ENCODE results near the gene EXOC4. TPM values are rescaled to one million over a fixed set of nuclear protein-coding genes. Genes with fewer than 3 reads are reported as not detected.
"Not testable (repeated sequence)": the region's sequence is repeated elsewhere in the genome, so short reads cannot be mapped to it uniquely, and the experiment has no call there.

EXOC4 gene
- total RNA-seq, 1 donor from 2014 or later = 67.7 TPM

DNA sequence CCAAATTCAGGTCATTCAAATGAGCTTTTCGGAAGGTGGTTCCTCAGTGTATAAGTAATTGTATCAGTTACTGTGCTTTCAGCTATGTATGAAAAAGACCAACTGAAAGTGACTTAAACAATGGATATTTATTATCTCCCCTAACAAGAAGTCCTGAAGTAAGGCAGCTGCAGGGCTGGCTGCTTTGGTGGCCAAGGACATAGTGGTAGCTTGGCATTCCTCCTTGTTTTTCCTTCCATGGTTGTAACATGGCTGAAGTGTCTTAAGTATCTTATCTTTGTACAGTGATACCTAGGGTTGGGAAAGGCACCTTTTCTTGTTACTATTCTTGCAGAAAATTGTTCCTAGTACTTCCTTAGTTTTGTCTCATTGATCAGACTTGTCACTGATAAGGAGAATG, 21.4 kb downstream of the EXOC4 start:
- H3K9me3 Mint-ChIP-seq (ENCODE audit: low read depth) = no peaks in the 10 kb centered on the region
- no peak overlapping the region for H3K4me3 Mint-ChIP-seq (ENCODE audit: unreplicated experiment)
- TF ChIP-seq, protein P1, sequence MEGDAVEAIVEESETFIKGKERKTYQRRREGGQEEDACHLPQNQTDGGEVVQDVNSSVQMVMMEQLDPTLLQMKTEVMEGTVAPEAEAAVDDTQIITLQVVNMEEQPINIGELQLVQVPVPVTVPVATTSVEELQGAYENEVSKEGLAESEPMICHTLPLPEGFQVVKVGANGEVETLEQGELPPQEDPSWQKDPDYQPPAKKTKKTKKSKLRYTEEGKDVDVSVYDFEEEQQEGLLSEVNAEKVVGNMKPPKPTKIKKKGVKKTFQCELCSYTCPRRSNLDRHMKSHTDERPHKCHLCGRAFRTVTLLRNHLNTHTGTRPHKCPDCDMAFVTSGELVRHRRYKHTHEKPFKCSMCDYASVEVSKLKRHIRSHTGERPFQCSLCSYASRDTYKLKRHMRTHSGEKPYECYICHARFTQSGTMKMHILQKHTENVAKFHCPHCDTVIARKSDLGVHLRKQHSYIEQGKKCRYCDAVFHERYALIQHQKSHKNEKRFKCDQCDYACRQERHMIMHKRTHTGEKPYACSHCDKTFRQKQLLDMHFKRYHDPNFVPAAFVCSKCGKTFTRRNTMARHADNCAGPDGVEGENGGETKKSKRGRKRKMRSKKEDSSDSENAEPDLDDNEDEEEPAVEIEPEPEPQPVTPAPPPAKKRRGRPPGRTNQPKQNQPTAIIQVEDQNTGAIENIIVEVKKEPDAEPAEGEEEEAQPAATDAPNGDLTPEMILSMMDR (IDR thresholded peaks at IDR 0.05) = no peak
- H3K27ac Mint-ChIP-seq (ENCODE audit: unreplicated experiment) = no peak overlapping the region
- no peak for DNase-seq (ENCODE audit: low spot score)
- peaks cover 14% of the 10 kb centered on the region for H3K4me1 Mint-ChIP-seq (ENCODE audit: low read depth)
- no peaks in the 10 kb centered on the region for H3K27me3 Mint-ChIP-seq (ENCODE audit: low read depth)
- H3K36me3 Mint-ChIP-seq (ENCODE audit: low read depth) = peaks cover 12% of the 10 kb centered on the region

DNA sequence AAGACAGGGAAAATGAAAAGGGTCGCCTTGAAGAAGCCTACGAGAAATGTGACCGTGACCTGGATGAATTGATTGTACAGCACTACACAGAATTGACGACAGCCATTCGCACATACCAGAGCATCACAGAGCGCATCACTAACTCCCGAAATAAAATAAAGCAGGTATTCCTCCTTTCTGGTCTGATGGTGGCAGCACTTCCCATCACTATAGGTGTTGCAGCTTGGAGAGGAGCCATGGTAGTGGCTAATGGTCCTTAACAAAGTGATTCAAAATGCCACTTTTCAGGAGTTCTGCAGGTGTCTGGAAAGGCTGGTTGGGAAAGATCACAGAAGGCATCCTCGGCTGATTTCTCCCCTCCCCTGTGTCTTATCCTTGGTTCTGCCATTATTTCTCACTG, 22.1 kb downstream of the EXOC4 start:
- Mint-ChIP-seq H3K9me3 (ENCODE audit: low read depth) (no peaks in the 10 kb centered on the region), H3K4me1 (ENCODE audit: low read depth) (peaks cover 14% of the 10 kb centered on the region), H3K36me3 (ENCODE audit: low read depth) (peaks cover 15% of the 10 kb centered on the region), H3K27me3 (ENCODE audit: low read depth) (no peaks in the 10 kb centered on the region), H3K27ac (ENCODE audit: unreplicated experiment) (no peak overlapping the region), H3K4me3 (ENCODE audit: unreplicated experiment) (no peak overlapping the region)
- DNase-seq (ENCODE audit: low spot score) = no peak
- TF ChIP-seq, protein P1 (IDR thresholded peaks at IDR 0.05) = peak; percentile 28

DNA sequence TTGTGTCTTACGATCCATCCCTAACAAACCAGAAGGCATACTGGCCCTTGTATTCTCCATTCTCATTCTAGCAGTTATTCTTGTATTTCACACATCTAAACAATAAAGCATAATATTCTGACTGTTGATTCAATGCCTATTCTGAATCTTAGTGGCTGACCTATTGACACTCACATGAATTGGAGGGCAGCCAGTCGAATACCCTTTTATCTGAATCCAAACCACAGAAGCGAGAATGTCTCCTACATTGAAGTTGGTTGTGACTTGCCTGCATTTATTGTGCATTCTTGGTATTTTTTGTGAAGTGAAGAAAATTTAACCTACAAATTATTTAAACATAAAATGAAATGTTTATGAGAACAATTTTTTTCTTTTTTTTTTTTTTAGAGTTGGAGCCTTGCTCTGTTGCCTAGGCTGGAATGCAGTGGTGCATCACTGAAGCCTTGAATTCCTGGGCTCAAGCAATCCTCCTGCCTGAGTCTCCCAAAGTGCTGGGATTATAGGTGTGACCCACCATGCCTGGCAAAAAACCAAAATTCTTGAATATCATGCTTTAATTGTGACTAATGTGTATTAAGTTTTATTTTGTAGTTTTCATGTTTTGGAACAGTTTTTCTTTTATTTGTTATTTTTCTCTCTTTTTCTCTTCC, 22.7 kb downstream of the EXOC4 start:
- H3K4me1 Mint-ChIP-seq (ENCODE audit: low read depth) = peaks cover 14% of the 10 kb centered on the region
- peak overlapping the region; percentile 20 for H3K27ac Mint-ChIP-seq (ENCODE audit: unreplicated experiment)

DNA sequence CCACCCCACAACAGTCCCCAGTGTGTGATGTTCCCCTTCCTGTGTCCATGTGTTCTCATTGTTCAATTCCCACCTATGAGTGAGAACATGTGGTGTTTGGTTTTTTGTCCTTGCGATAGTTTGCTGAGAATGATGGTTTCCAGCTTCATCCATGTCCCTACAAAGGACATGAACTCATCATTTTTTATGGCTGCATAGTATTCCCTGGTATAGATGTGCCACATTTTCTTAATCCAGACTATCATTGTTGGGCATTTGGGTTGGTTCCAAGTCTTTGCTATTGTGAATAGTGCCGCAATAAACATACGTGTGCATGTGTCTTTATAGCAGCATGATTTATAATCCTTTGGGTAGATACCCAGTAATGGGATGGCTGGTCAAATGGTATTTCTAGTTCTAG, 26.1 kb downstream of the EXOC4 start:
- H3K36me3 Mint-ChIP-seq (ENCODE audit: low read depth) = peaks cover 17% of the 10 kb centered on the region
- not testable (repeated sequence) for H3K4me1 Mint-ChIP-seq (ENCODE audit: low read depth); H3K4me3 Mint-ChIP-seq (ENCODE audit: unreplicated experiment); DNase-seq (ENCODE audit: low spot score); H3K27ac Mint-ChIP-seq (ENCODE audit: unreplicated experiment); H3K9me3 Mint-ChIP-seq (ENCODE audit: low read depth); H3K27me3 Mint-ChIP-seq (ENCODE audit: low read depth)

More for the DNA sequence above, 22.7 kb downstream of the EXOC4 start:
- TF ChIP-seq, protein P1 (IDR thresholded peaks at IDR 0.05) = no peak
- Mint-ChIP-seq H3K4me3 (ENCODE audit: unreplicated experiment) (no peak overlapping the region), H3K9me3 (ENCODE audit: low read depth) (no peaks in the 10 kb centered on the region), H3K27me3 (ENCODE audit: low read depth) (no peaks in the 10 kb centered on the region), H3K36me3 (ENCODE audit: low read depth) (peaks cover 15% of the 10 kb centered on the region)
- no peak for DNase-seq (ENCODE audit: low spot score)

DNA sequence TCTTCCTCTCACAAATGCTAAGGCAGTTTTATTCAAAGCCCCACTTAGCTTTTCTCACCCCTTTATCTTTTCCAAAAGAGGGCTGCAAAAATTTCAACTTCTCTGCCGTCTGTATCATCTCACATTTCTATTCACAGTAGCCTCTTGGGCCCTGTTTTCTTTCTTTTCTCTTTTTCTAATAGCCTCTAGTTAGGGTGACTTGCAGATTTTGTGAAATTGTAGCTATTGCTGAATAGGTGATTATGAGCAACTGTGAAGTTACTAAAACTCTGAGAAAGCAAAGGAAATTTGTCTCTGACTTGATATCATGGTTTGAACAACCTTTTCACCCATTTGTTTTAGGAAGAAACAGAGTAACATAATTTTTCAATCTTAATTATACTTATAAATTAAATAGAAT, 29.2 kb downstream of the EXOC4 start:
- Mint-ChIP-seq H3K27ac (ENCODE audit: unreplicated experiment) (no peak overlapping the region), H3K4me3 (ENCODE audit: unreplicated experiment) (no peak overlapping the region)

More for the DNA sequence above, 29.2 kb downstream of the EXOC4 start:
- Mint-ChIP-seq H3K36me3 (ENCODE audit: low read depth) (peaks cover 13% of the 10 kb centered on the region), H3K9me3 (ENCODE audit: low read depth) (no peaks in the 10 kb centered on the region), H3K27me3 (ENCODE audit: low read depth) (no peaks in the 10 kb centered on the region), H3K4me1 (ENCODE audit: low read depth) (no peaks in the 10 kb centered on the region)
- TF ChIP-seq, protein P1 (IDR thresholded peaks at IDR 0.05) = no peak
- no peak for DNase-seq (ENCODE audit: low spot score)

Data from chondrocyte (in vitro differentiated cells).